Measurements from ENCODE around the gene EEF1A2.

- TF ChIP-seq POLR2AphosphoS5 (IDR thresholded peaks at IDR 0.05; ENCODE audit: borderline replicate concordance, low read depth, low read length) (no peak), EZH2 (IDR thresholded peaks at IDR 0.05) (no peak), FOXP2 (optimal IDR thresholded peaks at IDR 0.05; ENCODE audit: control extremely low read depth, extremely low read length, insufficient read depth) (no peak)
These were observed 58.4 kb downstream of the EEF1A2 start for GRCh38 chr20:63440366-63440955.

All from SK-N-MC (cell line).